ENCODE results near the gene SEC24C.

GRCh38 chr10:73779018-73779417 is 34.8 kb downstream of the SEC24C start:
- TF ChIP-seq, protein P1, sequence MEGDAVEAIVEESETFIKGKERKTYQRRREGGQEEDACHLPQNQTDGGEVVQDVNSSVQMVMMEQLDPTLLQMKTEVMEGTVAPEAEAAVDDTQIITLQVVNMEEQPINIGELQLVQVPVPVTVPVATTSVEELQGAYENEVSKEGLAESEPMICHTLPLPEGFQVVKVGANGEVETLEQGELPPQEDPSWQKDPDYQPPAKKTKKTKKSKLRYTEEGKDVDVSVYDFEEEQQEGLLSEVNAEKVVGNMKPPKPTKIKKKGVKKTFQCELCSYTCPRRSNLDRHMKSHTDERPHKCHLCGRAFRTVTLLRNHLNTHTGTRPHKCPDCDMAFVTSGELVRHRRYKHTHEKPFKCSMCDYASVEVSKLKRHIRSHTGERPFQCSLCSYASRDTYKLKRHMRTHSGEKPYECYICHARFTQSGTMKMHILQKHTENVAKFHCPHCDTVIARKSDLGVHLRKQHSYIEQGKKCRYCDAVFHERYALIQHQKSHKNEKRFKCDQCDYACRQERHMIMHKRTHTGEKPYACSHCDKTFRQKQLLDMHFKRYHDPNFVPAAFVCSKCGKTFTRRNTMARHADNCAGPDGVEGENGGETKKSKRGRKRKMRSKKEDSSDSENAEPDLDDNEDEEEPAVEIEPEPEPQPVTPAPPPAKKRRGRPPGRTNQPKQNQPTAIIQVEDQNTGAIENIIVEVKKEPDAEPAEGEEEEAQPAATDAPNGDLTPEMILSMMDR (IDR thresholded peaks at IDR 0.05; ENCODE audit: insufficient read depth, low read depth, low read length), result no peak
- no peak for TF ChIP-seq EZH2 (IDR thresholded peaks at IDR 0.05; ENCODE audit: insufficient read depth, low read length)

All from astrocyte (in vitro differentiated cells and primary cell).